MM.1S (cell line): ENCODE data around the gene MSANTD1.

Experiments
- DNase-seq: peaks from one replicate; pipeline ENCODE4 v3.0.0-alpha.2; 2015
- H2AFZ ChIP-seq: fragments of 300-600 bp; sonication (generic); 2 replicates; pipeline ENCODE4 v1.6.0; 2016; ENCODE audit warnings: antibody characterized with exemption, low read length
- H3F3A ChIP-seq: fragments of 300-600 bp; sonication (generic); 2 replicates; pipeline ENCODE4 v1.6.1; 2016; ENCODE audit warnings: mild to moderate bottlenecking, antibody characterized with exemption, low read length, moderate library complexity, mixed read lengths; ENCODE audit not compliant: insufficient read depth
- H3K27ac ChIP-seq: fragments of 300-600 bp; sonication (generic); 2 replicates; pipeline ENCODE4 v1.5.1; 2016; ENCODE audit warnings: mild to moderate bottlenecking, low read length
- H3K27me3 ChIP-seq: fragments of 300-600 bp; sonication (generic); replicated peaks from 2 replicates; pipeline ENCODE4 v1.6.0; 2016; ENCODE audit warnings: low read length; ENCODE audit not compliant: insufficient read depth
- H3K36me3 ChIP-seq: fragments of 300-600 bp; sonication (generic); replicated peaks from 2 replicates; pipeline ENCODE4 v1.6.1; 2016; ENCODE audit warnings: mild to moderate bottlenecking, low read length, mixed read lengths; ENCODE audit not compliant: insufficient read depth
- H3K4me1 ChIP-seq: fragments of 300-600 bp; sonication (generic); 2 replicates; pipeline ENCODE4 v1.6.1; 2016; ENCODE audit warnings: low read length, mixed read lengths
- H3K4me2 ChIP-seq: fragments of 300-600 bp; sonication (generic); 2 replicates; pipeline ENCODE4 v1.6.0; 2016; ENCODE audit warnings: low read depth, low read length
- H3K4me3 ChIP-seq: fragments of 300-600 bp; sonication (generic); 2 replicates; pipeline ENCODE4 v1.5.1; 2016; ENCODE audit warnings: low read length, mixed read lengths
- H3K79me2 ChIP-seq: fragments of 300-600 bp; sonication (generic); 2 replicates; pipeline ENCODE4 v1.6.1; 2016; ENCODE audit warnings: mixed run types, low read length, mixed read lengths
- H3K9ac ChIP-seq: fragments of 300-600 bp; sonication (generic); 2 replicates; pipeline ENCODE4 v1.6.1; 2016; ENCODE audit warnings: low read length, mixed read lengths
- H3K9me2 ChIP-seq: fragments of 300-600 bp; sonication (generic); replicated peaks from 2 replicates; pipeline ENCODE4 v1.6.1; 2016; ENCODE audit warnings: mild to moderate bottlenecking, low read length, mixed read lengths; ENCODE audit not compliant: insufficient read depth
- H3K9me3 ChIP-seq: fragments of 300-600 bp; sonication (generic); replicated peaks from 2 replicates; pipeline ENCODE4 v1.6.1; 2016; ENCODE audit warnings: mild to moderate bottlenecking, low read length, mixed read lengths; ENCODE audit not compliant: insufficient read depth
- H4K20me1 ChIP-seq: fragments of 300-600 bp; sonication (generic); 2 replicates; pipeline ENCODE4 v1.6.1; 2016; ENCODE audit warnings: mild to moderate bottlenecking, low read length, moderate library complexity, mixed read lengths; ENCODE audit not compliant: insufficient read depth
- EZH2 ChIP-seq: fragments of 300-600 bp; sonication (generic); optimal IDR thresholded peaks from 2 replicates; pipeline ENCODE3; 2017; ENCODE audit warnings: low read depth, mild to moderate bottlenecking, antibody characterized with exemption, low read length, mixed read lengths
- EZH2phosphoT487 ChIP-seq: fragments of 300-600 bp; sonication (generic); IDR thresholded peaks from 2 replicates; pipeline ENCODE4 v1.6.1; 2018; ENCODE audit warnings: antibody characterized with exemption, low read length
- TF ChIP-seq, protein P1 (sequence below): fragments of 300-600 bp; sonication (generic); IDR thresholded peaks from 2 replicates; pipeline ENCODE4 v1.5.1; 2016; ENCODE audit warnings: antibody characterized with exemption, low read length, mixed read lengths

Gene MSANTD1

GRCh38 chr4:3244747-3245146 lies 4.2 kb upstream of the MSANTD1 start:
- Histone ChIP-seq H3K9me3 (no peaks in the 10 kb centered on the region), H3K27me3 (no peaks in the 10 kb centered on the region), H4K20me1 (no peaks in the 10 kb centered on the region), H3F3A (no peaks in the 10 kb centered on the region), H3K27ac (no peak overlapping the region), H3K4me2 (no peak overlapping the region), H3K9ac (no peak overlapping the region), H3K9me2 (no peaks in the 10 kb centered on the region), H3K36me3 (no peaks in the 10 kb centered on the region), H2AFZ (no peak overlapping the region), H3K4me3 (no peak overlapping the region), H3K79me2 (no peaks in the 10 kb centered on the region), H3K4me1 (no peaks in the 10 kb centered on the region)
- TF ChIP-seq EZH2, result no peak
- no peak for TF ChIP-seq EZH2phosphoT487
- TF ChIP-seq, protein P1, sequence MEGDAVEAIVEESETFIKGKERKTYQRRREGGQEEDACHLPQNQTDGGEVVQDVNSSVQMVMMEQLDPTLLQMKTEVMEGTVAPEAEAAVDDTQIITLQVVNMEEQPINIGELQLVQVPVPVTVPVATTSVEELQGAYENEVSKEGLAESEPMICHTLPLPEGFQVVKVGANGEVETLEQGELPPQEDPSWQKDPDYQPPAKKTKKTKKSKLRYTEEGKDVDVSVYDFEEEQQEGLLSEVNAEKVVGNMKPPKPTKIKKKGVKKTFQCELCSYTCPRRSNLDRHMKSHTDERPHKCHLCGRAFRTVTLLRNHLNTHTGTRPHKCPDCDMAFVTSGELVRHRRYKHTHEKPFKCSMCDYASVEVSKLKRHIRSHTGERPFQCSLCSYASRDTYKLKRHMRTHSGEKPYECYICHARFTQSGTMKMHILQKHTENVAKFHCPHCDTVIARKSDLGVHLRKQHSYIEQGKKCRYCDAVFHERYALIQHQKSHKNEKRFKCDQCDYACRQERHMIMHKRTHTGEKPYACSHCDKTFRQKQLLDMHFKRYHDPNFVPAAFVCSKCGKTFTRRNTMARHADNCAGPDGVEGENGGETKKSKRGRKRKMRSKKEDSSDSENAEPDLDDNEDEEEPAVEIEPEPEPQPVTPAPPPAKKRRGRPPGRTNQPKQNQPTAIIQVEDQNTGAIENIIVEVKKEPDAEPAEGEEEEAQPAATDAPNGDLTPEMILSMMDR, result no peak
- no peak for DNase-seq

DNA sequence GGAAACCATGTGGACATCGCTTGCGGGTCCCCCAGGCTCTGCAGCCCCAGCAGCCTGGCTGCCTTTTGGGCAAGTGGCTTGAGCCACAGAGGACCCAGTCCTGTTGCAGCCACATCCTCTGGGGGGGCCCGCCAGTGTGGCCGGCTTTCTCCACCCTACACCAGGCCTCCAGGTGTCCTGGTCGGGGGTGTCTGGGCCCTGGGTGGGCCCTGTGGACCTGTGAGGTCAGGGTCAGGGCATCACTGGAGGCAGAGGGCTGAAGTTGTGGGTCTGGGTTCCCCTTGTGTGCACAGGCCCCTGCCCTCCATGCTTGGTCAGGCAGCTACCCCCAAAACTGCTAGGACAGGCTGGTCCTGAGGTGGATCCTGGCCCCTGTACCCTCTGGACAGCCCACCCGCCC lies 3.3 kb upstream of the MSANTD1 start:
- Histone ChIP-seq H3K4me2 (no peak overlapping the region), H3F3A (no peaks in the 10 kb centered on the region), H3K9me2 (no peaks in the 10 kb centered on the region), H3K4me1 (no peaks in the 10 kb centered on the region), H3K36me3 (no peaks in the 10 kb centered on the region), H3K4me3 (no peak overlapping the region), H4K20me1 (no peaks in the 10 kb centered on the region), H3K79me2 (no peaks in the 10 kb centered on the region), H3K9me3 (no peaks in the 10 kb centered on the region), H2AFZ (no peak overlapping the region), H3K27ac (no peak overlapping the region), H3K27me3 (no peaks in the 10 kb centered on the region), H3K9ac (no peak overlapping the region)
- DNase-seq, result no peak
- TF ChIP-seq EZH2phosphoT487 (no peak), EZH2 (no peak)
- TF ChIP-seq, protein P1, result no peak

GRCh38 chr4:3246458-3247398 lies 2.2 kb upstream of the MSANTD1 start:
- no peaks in the 10 kb centered on the region for H4K20me1 ChIP-seq
- H3K9me2 ChIP-seq, result no peaks in the 10 kb centered on the region
- no peaks in the 10 kb centered on the region for H3F3A ChIP-seq
- H2AFZ ChIP-seq, result no peak overlapping the region
- H3K4me3 ChIP-seq, result no peak overlapping the region
- DNase-seq, result no peak
- no peaks in the 10 kb centered on the region for H3K27me3 ChIP-seq
- H3K4me1 ChIP-seq, result no peaks in the 10 kb centered on the region
- H3K36me3 ChIP-seq, result no peaks in the 10 kb centered on the region
- H3K27ac ChIP-seq, result no peak overlapping the region
- no peaks in the 10 kb centered on the region for H3K79me2 ChIP-seq
- H3K9ac ChIP-seq, result no peak overlapping the region
- TF ChIP-seq, protein P1, result no peak
- no peak for TF ChIP-seq EZH2phosphoT487
- TF ChIP-seq EZH2, result no peak
- no peaks in the 10 kb centered on the region for H3K9me3 ChIP-seq
- no peak overlapping the region for H3K4me2 ChIP-seq
